ENCODE results near the gene CBLC.

The CBLC gene

DNA sequence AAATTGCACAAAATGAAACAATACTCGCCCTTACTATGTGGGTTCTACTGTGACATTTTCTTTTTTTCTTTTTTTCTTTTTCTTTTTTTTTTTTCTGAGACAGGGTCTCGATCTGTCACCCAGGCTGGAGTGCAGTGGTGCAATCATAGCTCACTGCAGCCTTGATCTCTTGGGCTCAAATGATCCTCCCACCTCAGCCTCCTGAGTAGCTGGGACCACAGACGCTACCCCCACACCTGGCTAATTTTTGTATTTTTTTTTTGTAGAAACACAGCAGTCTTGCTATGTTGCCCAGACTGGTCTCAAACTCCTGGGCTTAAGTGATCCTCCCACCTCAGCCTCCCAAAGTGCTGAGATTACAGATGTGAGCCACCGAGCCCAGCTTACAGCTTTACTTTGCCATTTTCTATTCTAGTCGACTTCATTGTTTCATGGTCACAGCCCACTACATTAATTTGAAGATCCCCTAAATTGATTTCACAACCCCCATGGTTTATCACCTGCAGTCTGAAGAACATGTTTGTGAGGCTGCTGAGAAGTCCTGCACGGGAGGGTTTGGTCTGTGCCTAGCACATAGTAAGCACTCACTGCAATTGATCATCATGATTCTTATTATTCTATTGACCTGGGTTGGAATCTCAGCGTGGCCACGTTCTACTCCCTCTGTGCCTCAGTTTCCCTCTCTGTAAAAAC is 25.4 kb upstream of the CBLC start:
- no peak for DNase-seq (ENCODE audit: low read depth)
- TF ChIP-seq, protein P1, sequence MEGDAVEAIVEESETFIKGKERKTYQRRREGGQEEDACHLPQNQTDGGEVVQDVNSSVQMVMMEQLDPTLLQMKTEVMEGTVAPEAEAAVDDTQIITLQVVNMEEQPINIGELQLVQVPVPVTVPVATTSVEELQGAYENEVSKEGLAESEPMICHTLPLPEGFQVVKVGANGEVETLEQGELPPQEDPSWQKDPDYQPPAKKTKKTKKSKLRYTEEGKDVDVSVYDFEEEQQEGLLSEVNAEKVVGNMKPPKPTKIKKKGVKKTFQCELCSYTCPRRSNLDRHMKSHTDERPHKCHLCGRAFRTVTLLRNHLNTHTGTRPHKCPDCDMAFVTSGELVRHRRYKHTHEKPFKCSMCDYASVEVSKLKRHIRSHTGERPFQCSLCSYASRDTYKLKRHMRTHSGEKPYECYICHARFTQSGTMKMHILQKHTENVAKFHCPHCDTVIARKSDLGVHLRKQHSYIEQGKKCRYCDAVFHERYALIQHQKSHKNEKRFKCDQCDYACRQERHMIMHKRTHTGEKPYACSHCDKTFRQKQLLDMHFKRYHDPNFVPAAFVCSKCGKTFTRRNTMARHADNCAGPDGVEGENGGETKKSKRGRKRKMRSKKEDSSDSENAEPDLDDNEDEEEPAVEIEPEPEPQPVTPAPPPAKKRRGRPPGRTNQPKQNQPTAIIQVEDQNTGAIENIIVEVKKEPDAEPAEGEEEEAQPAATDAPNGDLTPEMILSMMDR (IDR thresholded peaks at IDR 0.05; ENCODE audit: insufficient read depth, low read depth, low read length, missing control alignments): no peak
- peak overlapping the region; percentile 49 for H3K4me3 ChIP-seq (ENCODE audit: low read depth, low read length)

DNA sequence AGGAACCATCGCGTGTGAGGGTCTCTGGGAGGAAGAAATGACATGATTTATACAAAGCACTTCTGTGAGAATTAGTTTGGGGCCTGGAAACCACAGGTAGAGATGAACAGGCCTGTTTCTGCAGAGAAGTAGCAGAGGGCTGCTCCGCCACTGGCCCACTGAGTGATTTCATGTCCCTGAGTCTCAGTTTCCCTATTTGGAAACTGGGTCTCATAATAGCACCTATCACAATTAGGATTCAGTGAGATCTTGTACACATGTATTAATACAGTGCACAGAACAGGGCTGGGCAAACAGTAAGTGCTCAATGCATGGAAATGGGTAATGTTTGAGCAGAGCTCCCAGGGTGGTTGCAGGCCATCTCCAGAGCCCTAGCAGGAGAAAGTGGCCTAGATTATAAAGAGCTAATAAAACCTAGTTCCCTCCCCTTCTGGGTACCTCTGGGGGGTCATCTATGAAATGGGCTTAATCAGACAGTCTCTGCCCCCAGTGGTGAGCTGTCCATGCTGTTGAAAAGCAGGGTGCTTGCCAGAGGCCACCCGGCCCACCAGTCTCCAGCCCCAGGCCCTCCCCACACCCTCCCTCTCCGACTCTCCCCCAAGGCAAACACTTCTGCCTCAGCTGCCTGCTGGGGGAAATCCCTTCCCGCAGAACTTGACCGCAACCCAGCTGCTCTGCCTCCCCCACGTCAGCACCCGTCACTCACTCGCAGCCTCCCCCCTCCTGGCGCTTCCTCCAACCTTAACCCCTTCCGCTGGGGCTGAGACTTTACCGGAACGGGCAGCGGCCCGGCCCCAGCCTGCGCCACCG is 24.7 kb upstream of the CBLC start:
- peak; percentile 98 for DNase-seq (ENCODE audit: low read depth)
- TF ChIP-seq, protein P1 (IDR thresholded peaks at IDR 0.05; ENCODE audit: insufficient read depth, low read depth, low read length, missing control alignments): no peak
- H3K4me3 ChIP-seq (ENCODE audit: low read depth, low read length): peak overlapping the region; percentile 63

DNA sequence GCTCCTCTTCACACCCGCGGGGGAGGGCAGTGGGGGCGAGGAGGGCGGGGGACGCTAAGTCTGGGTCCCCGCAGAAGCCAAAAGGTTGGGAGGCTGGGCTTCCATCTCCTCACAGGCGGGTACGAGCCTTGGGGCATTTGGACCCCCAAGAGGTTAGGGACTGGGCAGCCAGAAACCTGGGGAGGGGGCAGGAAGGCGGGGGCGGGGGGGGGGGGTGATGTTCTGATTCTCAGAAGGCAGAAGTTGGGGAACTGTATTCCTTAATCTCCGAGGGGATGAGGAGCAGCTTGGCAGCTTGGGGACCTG is 24.1 kb upstream of the CBLC start:
- DNase-seq (ENCODE audit: low read depth): no peak
- peak overlapping the region; percentile 63 for H3K4me3 ChIP-seq (ENCODE audit: low read depth, low read length)
- TF ChIP-seq, protein P1 (IDR thresholded peaks at IDR 0.05; ENCODE audit: insufficient read depth, low read depth, low read length, missing control alignments): no peak

DNA sequence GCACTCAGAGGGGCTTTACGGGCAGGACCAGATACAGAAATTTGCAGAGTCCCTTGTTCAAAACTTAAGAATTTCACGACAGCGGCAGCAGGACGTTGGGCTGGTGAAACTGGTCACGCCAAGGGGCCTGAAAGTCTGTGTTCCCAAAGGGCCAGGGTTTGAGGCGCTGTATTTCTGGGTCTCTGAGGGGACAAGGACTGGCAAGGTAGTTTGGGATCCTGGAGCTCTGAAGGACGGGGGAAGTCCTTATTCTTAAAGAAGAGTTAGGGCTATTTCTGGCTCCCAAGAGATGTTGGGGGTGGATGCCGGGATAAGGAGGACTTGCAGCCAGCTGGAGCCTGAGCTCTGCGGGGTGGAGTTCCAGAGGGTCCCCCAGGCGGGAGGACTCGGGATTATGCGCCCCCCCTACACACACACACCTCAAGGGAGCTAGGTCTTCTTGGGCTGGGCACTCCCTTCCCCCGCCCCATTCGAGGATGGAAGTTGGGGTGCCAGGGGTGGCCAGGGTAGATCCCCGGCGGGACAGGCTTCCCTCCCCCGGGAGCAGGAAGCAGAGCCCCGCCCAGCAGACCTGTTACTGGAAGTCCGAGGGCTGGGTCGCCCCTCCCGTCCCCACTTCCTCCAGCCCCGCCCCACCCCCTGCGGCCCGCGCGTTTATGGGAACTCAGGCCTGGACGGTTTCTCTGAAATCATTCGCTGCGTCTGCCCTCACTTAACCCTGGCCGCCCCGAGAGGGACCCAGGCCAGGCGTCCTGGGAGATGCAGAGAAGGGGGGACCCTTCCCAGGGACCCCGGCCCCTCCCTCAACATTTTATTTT is 23.5 kb upstream of the CBLC start:
- DNase-seq (ENCODE audit: low read depth): peak; percentile 91
- H3K4me3 ChIP-seq (ENCODE audit: low read depth, low read length): peak overlapping the region; percentile 63
- TF ChIP-seq, protein P1 (IDR thresholded peaks at IDR 0.05; ENCODE audit: insufficient read depth, low read depth, low read length, missing control alignments): no peak

DNA sequence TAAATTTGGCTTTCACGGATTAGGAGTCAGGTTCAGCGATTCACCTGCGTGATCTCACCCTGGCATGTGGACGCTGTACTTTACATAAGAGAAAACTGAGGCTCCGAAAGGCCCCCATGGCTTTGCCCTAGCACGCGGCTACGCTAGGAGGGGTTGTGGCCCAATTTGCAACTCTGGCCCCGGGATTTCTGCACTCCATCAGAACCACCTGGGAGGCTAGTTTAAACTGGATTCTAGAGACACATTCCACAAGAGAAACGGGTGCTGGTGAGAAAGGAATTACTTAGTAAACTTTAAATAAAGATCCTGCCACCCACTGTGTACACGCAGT is 23.0 kb upstream of the CBLC start:
- DNase-seq (ENCODE audit: low read depth): no peak
- H3K4me3 ChIP-seq (ENCODE audit: low read depth, low read length): peak overlapping the region; percentile 63
- TF ChIP-seq, protein P1 (IDR thresholded peaks at IDR 0.05; ENCODE audit: insufficient read depth, low read depth, low read length, missing control alignments): no peak

DNA sequence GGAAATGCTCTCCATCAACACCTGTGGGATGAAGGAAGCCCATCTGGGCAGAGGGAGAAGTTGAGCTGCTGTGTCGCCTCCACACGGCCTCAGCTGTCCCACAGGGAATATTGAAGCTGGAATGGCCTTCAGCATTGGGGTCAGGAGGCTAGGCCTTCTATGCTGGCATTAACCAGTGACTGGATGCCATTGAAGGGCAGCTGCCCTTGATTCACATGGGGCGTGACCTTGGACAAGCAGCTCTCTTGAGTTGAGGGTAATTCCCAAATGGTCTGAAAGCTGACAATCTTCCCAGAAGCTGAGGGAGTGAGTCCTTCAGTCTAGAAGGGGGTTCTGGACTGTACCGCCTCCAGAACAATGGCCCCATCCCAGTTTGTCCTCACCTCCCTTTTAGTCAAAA is 22.5 kb upstream of the CBLC start:
- H3K4me3 ChIP-seq (ENCODE audit: low read depth, low read length): peak overlapping the region; percentile 63
- no peak for DNase-seq (ENCODE audit: low read depth)
- TF ChIP-seq, protein P1 (IDR thresholded peaks at IDR 0.05; ENCODE audit: insufficient read depth, low read depth, low read length, missing control alignments): no peak

Data from GM12865 (cell line).